Lung microvascular endothelial cell (primary cell): Measurements from ENCODE around the gene CTDP1. TPM values are rescaled to one million over a fixed set of nuclear protein-coding genes. Genes with fewer than 3 reads are reported as not detected.
"Not testable (repeated sequence)": the region's sequence is repeated elsewhere in the genome, so short reads cannot be mapped to it uniquely, and the experiment has no call there.

Experiments used
- DNase-seq, 2 donors: peaks; one replicate each; pipeline versions ENCODE4 v3.0.0 to v3.0.0-alpha.2; 2010; ENCODE audit warnings: low read depth in 2 of 2
- total RNA-seq: library from RNA; depleted of rRNA; stranded (reverse); fragments of >200 nt; gene quantifications from 2 replicates; pipeline ENCODE4 v1.2.1, GENCODE V29; 2014

Gene CTDP1
- total RNA-seq, 1 donor from 2014 or later, result 25.0 TPM

GRCh38 chr18:79723036-79723435 is 43.4 kb downstream of the CTDP1 start:
- no peak for DNase-seq

- DNase-seq, result no peak
Measured at GRCh38 chr18:79723628-79724027, 44.0 kb downstream of the CTDP1 start.

GRCh38 chr18:79724299-79725080 is 44.9 kb downstream of the CTDP1 start:
- DNase-seq, result no peak

- no peak for DNase-seq
Measured at GRCh38 chr18:79725486-79725885, 45.9 kb downstream of the CTDP1 start.

- DNase-seq, result no peak
Measured at GRCh38 chr18:79726721-79727120, 47.1 kb downstream of the CTDP1 start.

- no peak for DNase-seq
Measured at GRCh38 chr18:79727211-79727610, 47.6 kb downstream of the CTDP1 start.

- DNase-seq, result no peak
Measured at GRCh38 chr18:79728931-79729586, 49.5 kb downstream of the CTDP1 start.

GRCh38 chr18:79729611-79730010 is 50.0 kb downstream of the CTDP1 start:
- DNase-seq, result no peak

GRCh38 chr18:79730804-79731203 is 51.2 kb downstream of the CTDP1 start:
- DNase-seq, result no peak

GRCh38 chr18:79731881-79732720 is 52.5 kb downstream of the CTDP1 start:
- DNase-seq, result not testable (repeated sequence)

GRCh38 chr18:79732721-79733025 is 53.1 kb downstream of the CTDP1 start:
- DNase-seq, result no peak

- no peak for DNase-seq
Measured at GRCh38 chr18:79733135-79733701, 53.6 kb downstream of the CTDP1 start.

- DNase-seq, result no peak
Measured at GRCh38 chr18:79733986-79734770, 54.6 kb downstream of the CTDP1 start.

GRCh38 chr18:79735071-79735980 is 55.7 kb downstream of the CTDP1 start:
- no peak for DNase-seq

- DNase-seq, result no peak
Measured at GRCh38 chr18:79736230-79736629, 56.6 kb downstream of the CTDP1 start.

GRCh38 chr18:79736846-79737245 is 57.2 kb downstream of the CTDP1 start:
- DNase-seq, result no peak

- DNase-seq, result no peak
Measured at GRCh38 chr18:79737426-79737825, 57.8 kb downstream of the CTDP1 start.

- no peak for DNase-seq
Measured at GRCh38 chr18:79738041-79738461, 58.4 kb downstream of the CTDP1 start.

- DNase-seq, result no peak
Measured at GRCh38 chr18:79738581-79739439, 59.2 kb downstream of the CTDP1 start.
